Trophoblast cell (in vitro differentiated cells and primary cell): ENCODE data around the gene ATP1B1.

Source experiments
- DNase-seq, 2 donors: peaks; one replicate each; pipeline ENCODE4 v3.0.0-alpha.2; 2016
- H2AFZ ChIP-seq: 2 replicates; pipeline ENCODE4 v1.6.1; 2013; ENCODE audit warnings: low read length, moderate library complexity, mild to moderate bottlenecking; ENCODE audit not compliant: insufficient read depth, poor library complexity
- H2AK5ac ChIP-seq: 2 replicates; pipeline ENCODE4 v1.6.1; 2013; ENCODE audit warnings: mild to moderate bottlenecking, low read length
- H2BK120ac ChIP-seq: 2 replicates; pipeline ENCODE4 v1.6.1; 2013; ENCODE audit warnings: low read length, mild to moderate bottlenecking, moderate library complexity; ENCODE audit not compliant: insufficient read depth, poor library complexity
- H2BK12ac ChIP-seq: 2 replicates; pipeline ENCODE4 v1.6.1; 2013; ENCODE audit warnings: mild to moderate bottlenecking, low read length, moderate library complexity
- H2BK5ac ChIP-seq: 2 replicates; pipeline ENCODE4 v1.6.1; 2013; ENCODE audit warnings: low read length, low read depth, moderate library complexity, mild to moderate bottlenecking; ENCODE audit not compliant: poor library complexity
- H3K14ac ChIP-seq: 2 replicates; pipeline ENCODE4 v1.6.1; 2013; ENCODE audit warnings: mild to moderate bottlenecking, low read length
- H3K18ac ChIP-seq: 2 replicates; pipeline ENCODE4 v1.6.1; 2013; ENCODE audit warnings: mild to moderate bottlenecking, low read length
- H3K23ac ChIP-seq: 2 replicates; pipeline ENCODE4 v1.6.1; 2013; ENCODE audit warnings: low read length
- H3K27ac ChIP-seq: 2 replicates; pipeline ENCODE4 v1.5.1; 2013; ENCODE audit warnings: low read depth, mild to moderate bottlenecking, inconsistent platforms, low read length, moderate library complexity
- H3K27me3 ChIP-seq: 2 replicates; pipeline ENCODE4 v1.6.1; 2013; ENCODE audit warnings: inconsistent platforms, mild to moderate bottlenecking, low read length, moderate library complexity; ENCODE audit not compliant: insufficient read depth
- H3K36me3 ChIP-seq, 2 experiments: 1 replicate in 1 of 2; 2 replicates in 1 of 2; pipeline ENCODE4 v1.6.1; 2013; ENCODE audit warnings: low read length in 2 of 2, mild to moderate bottlenecking in 2 of 2, moderate library complexity in 1 of 2; ENCODE audit not compliant: insufficient read depth in 2 of 2, control insufficient read depth in 1 of 2
- H3K4ac ChIP-seq: 2 replicates; pipeline ENCODE4 v1.6.1; 2013; ENCODE audit warnings: low read depth, mild to moderate bottlenecking, low read length, moderate library complexity
- H3K4me1 ChIP-seq, 2 experiments: 1 replicate in 1 of 2; 2 replicates in 1 of 2; pipeline ENCODE4 v1.6.1; 2013; ENCODE audit warnings: low read length in 2 of 2, mild to moderate bottlenecking in 2 of 2, moderate library complexity in 1 of 2; ENCODE audit not compliant: insufficient read depth in 2 of 2, control insufficient read depth in 1 of 2
- H3K4me2 ChIP-seq: 2 replicates; pipeline ENCODE4 v1.6.1; 2013; ENCODE audit warnings: inconsistent platforms, mild to moderate bottlenecking, low read length, moderate library complexity
- H3K4me3 ChIP-seq: 2 replicates; pipeline ENCODE4 v1.5.1; 2013; ENCODE audit warnings: mild to moderate bottlenecking, low read depth, low read length, inconsistent platforms
- H3K79me1 ChIP-seq: one replicate; pipeline ENCODE4 v1.6.1; 2013; ENCODE audit warnings: low read length
- H3K79me2 ChIP-seq: 2 replicates; pipeline ENCODE4 v1.6.1; 2013; ENCODE audit warnings: low read length, mild to moderate bottlenecking; ENCODE audit not compliant: control insufficient read depth, insufficient read depth, poor library complexity
- H3K9ac ChIP-seq: 2 replicates; pipeline ENCODE4 v1.6.1; 2013; ENCODE audit warnings: mild to moderate bottlenecking, low read length
- H3K9me3 ChIP-seq: 2 replicates; pipeline ENCODE4 v1.6.1; 2013; ENCODE audit warnings: low read depth, mild to moderate bottlenecking, control low read depth, inconsistent platforms, low read length; ENCODE audit not compliant: insufficient read depth
- H4K12ac ChIP-seq: 2 replicates; pipeline ENCODE4 v1.6.1; 2013; ENCODE audit warnings: low read depth, mild to moderate bottlenecking, low read length, moderate library complexity
- H4K8ac ChIP-seq: 2 replicates; pipeline ENCODE4 v1.6.1; 2013; ENCODE audit warnings: low read depth, mild to moderate bottlenecking, low read length, moderate library complexity
- H4K91ac ChIP-seq: one replicate; pipeline ENCODE4 v1.6.1; 2013; ENCODE audit warnings: low read depth, mild to moderate bottlenecking, low read length, moderate library complexity
- WGBS: extraction: QIAGEN DNeasy Blood & Tissue Kit; methylation state at CpG from one replicate; pipeline ENCODE4 v1.1.7; 2013; ENCODE audit warnings: missing lambda C conversion rate; ENCODE audit not compliant: insufficient read length, insufficient coverage; ENCODE audit errors: extremely low coverage; 5-methylcytosine and 5-hydroxymethylcytosine counted together

ATP1B1 gene

GRCh38 chr1:169108863-169109560 lies 2.5 kb downstream of the ATP1B1 start:
- whole genome bisulfite sequencing, result no CpG with 5 or more reads among the region's 10 CpGs
- H3K18ac ChIP-seq, result no peak overlapping the region

DNA sequence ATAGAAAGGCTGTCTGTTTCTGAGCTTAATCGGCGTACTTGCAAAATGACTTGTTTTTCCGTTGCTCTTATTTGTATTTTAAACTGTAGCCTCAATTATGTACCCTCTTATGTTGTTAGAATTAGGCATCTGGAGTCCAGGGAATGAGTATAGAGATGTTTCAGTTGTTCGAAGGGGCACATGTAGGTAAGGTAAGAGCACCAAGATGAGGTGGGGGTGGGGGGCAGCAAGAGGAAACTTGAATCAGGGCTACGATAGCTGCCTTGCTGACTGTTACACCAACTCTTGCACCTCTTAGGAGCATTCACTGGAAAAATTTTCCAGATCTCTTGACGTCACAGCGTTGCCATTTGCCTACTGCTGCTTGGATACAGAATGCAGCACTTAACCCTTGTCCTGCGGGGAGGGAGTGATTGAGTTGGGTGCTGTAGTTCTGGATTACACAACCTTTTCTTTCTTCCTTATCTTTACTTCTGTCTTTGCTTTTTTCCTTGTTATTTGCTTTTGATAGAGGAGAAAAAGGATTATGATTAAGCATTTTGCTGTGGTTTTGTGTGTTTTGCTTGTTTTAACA lies 3.2 kb downstream of the ATP1B1 start:
- Histone ChIP-seq H2BK120ac (no peak overlapping the region), H3K4me1 (peaks cover 19 to 37% of the 10 kb centered on the region in 2 experiments), H2BK12ac (no peak overlapping the region), H3K9me3 (no peaks in the 10 kb centered on the region), H3K23ac (no peak overlapping the region), H3K4ac (peak overlapping the region; percentile 70), H2BK5ac (no peak overlapping the region), H4K12ac (no peak overlapping the region), H3K27ac (peak overlapping the region; percentile 66), H3K14ac (no peak overlapping the region), H4K8ac (no peak overlapping the region), H3K27me3 (no peaks in the 10 kb centered on the region), H3K4me2 (peak overlapping the region; percentile 74), H3K36me3 (peaks cover 14 to 21% of the 10 kb centered on the region in 2 experiments), H3K79me2 (peaks cover 28% of the 10 kb centered on the region), H3K9ac (no peak overlapping the region), H4K91ac (no peak overlapping the region), H3K4me3 (peak overlapping the region; percentile 16), H3K79me1 (peaks cover 39% of the 10 kb centered on the region), H2AK5ac (no peak overlapping the region), H2AFZ (no peak overlapping the region), H3K18ac (no peak overlapping the region)
- no CpG with 5 or more reads among the region's 8 CpGs for WGBS
- DNase-seq, result peak in 1 of 2 donors; percentile 62

More at GRCh38 chr1:169108863-169109560, 2.5 kb downstream of the ATP1B1 start:
- Histone ChIP-seq H2BK12ac (no peak overlapping the region), H2BK5ac (peak overlapping the region; percentile 41), H4K91ac (no peak overlapping the region), H2AK5ac (no peak overlapping the region), H3K27me3 (no peaks in the 10 kb centered on the region), H3K36me3 (peaks cover 12 to 17% of the 10 kb centered on the region in 2 experiments), H3K9me3 (no peaks in the 10 kb centered on the region), H3K4ac (peak overlapping the region; percentile 99), H2AFZ (no peak overlapping the region), H4K12ac (no peak overlapping the region), H3K27ac (peak overlapping the region; percentile 66), H3K4me3 (peak overlapping the region; percentile 63), H3K4me2 (peak overlapping the region; percentile 74), H3K79me1 (peaks cover 37% of the 10 kb centered on the region), H2BK120ac (peak overlapping the region; percentile 39), H3K23ac (no peak overlapping the region), H4K8ac (no peak overlapping the region), H3K79me2 (peaks cover 28% of the 10 kb centered on the region), H3K14ac (peak overlapping the region; percentile 35), H3K9ac (peak overlapping the region; percentile 34), H3K4me1 (peaks cover 19 to 34% of the 10 kb centered on the region in 2 experiments)
- DNase-seq, result no peak

- Histone ChIP-seq H3K4me2 (peak overlapping the region; percentile 74), H3K9ac (no peak overlapping the region), H3K14ac (no peak overlapping the region), H2AK5ac (no peak overlapping the region), H4K8ac (no peak overlapping the region), H3K27ac (peak overlapping the region; percentile 24), H3K9me3 (no peaks in the 10 kb centered on the region), H4K91ac (peak overlapping the region; percentile 30), H2BK12ac (no peak overlapping the region), H3K18ac (no peak overlapping the region), H2AFZ (no peak overlapping the region), H4K12ac (no peak overlapping the region), H3K79me2 (peaks cover 28% of the 10 kb centered on the region), H2BK120ac (no peak overlapping the region), H3K4me3 (no peak overlapping the region), H3K4ac (peak overlapping the region; percentile 70), H3K4me1 (peaks cover 19 to 33% of the 10 kb centered on the region in 2 experiments), H3K36me3 (peaks cover 16 to 23% of the 10 kb centered on the region in 2 experiments), H2BK5ac (no peak overlapping the region), H3K27me3 (no peaks in the 10 kb centered on the region), H3K79me1 (peaks cover 39% of the 10 kb centered on the region), H3K23ac (no peak overlapping the region)
- no peak for DNase-seq
- no CpG with 5 or more reads among the region's 3 CpGs for WGBS
Observed at GRCh38 chr1:169110236-169110635, 3.7 kb downstream of the ATP1B1 start.

DNA sequence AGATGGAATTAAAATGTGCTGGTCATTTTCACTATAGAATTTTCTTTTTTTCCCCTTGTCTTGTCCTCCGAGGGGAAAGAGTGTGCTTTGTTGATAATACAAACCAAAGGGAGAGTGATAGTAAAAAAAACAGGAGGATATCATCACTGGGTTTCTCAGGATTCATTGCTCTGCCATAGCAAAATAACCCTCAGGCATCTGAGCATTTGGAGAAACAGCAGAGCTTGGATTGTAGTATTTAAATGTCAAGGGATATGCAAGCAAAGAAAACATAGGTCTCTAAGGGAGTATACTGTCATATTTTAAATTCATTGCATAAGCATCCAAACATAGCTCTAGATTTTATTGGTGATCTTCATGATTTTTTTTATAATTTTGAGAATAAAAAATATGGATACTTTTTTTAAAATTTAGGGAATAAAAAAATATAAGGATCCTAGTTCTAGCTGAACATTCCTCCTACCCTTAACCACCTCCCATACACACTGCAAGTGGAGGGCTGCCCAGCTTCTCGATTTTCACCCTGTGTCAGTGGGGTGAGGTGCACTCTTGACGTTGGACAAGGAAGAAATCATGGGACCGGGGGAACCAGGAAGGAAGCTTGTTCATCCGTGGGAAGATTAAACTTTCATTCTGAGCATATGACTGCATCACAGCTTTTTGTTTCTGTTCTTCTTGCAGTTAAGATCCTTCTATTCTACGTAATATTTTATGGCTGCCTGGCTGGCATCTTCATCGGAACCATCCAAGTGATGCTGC lies 4.4 kb downstream of the ATP1B1 start:
- no peak overlapping the region for H4K12ac ChIP-seq
- no peak overlapping the region for H3K9ac ChIP-seq
- no peak overlapping the region for H3K18ac ChIP-seq
- H3K23ac ChIP-seq, result no peak overlapping the region
- no peak overlapping the region for H3K4me3 ChIP-seq
- peak in 1 of 2 donors; percentile 17 for DNase-seq
- H2BK12ac ChIP-seq, result no peak overlapping the region
- H3K36me3 ChIP-seq, result peaks cover 18 to 27% of the 10 kb centered on the region in 2 experiments
- H2AK5ac ChIP-seq, result peak overlapping the region; percentile 86
- H3K4me2 ChIP-seq, result peak overlapping the region; percentile 74
- H2BK120ac ChIP-seq, result no peak overlapping the region
- no CpG with 5 or more reads among the region's 7 CpGs for WGBS
- no peak overlapping the region for H2AFZ ChIP-seq
- no peak overlapping the region for H4K8ac ChIP-seq
- peaks cover 34% of the 10 kb centered on the region for H3K79me1 ChIP-seq
- H3K9me3 ChIP-seq, result no peaks in the 10 kb centered on the region
- no peaks in the 10 kb centered on the region for H3K27me3 ChIP-seq
- H4K91ac ChIP-seq, result peak overlapping the region; percentile 61
- H3K79me2 ChIP-seq, result peaks cover 25% of the 10 kb centered on the region
- no peak overlapping the region for H2BK5ac ChIP-seq
- H3K4ac ChIP-seq, result peak overlapping the region; percentile 89
- H3K4me1 ChIP-seq, result peaks cover 18 to 31% of the 10 kb centered on the region in 2 experiments
- H3K27ac ChIP-seq, result no peak overlapping the region
- no peak overlapping the region for H3K14ac ChIP-seq
